ENCODE data around the gene WIPF1.

The WIPF1 gene

GRCh38 chr2:174561283-174561971 is 36.2 kb downstream of the WIPF1 start:
- TF ChIP-seq CTCF (IDR thresholded peaks at IDR 0.05): no peak
- H3K9ac ChIP-seq: no peak overlapping the region
- H3K9me3 ChIP-seq (ENCODE audit: control insufficient read depth, low read length): no peaks in the 10 kb centered on the region
- no peaks in the 10 kb centered on the region for H3K79me2 ChIP-seq
- no peak overlapping the region for H2AFZ ChIP-seq
- H3K27me3 ChIP-seq (ENCODE audit: control insufficient read depth, insufficient read depth, low read length): no peaks in the 10 kb centered on the region
- H3K4me2 ChIP-seq (ENCODE audit: low read length): no peak overlapping the region
- H3K27ac ChIP-seq: no peak overlapping the region
- H3K4me1 ChIP-seq: no peaks in the 10 kb centered on the region
- H3K4me3 ChIP-seq (ENCODE audit: low read depth, low read length): no peak overlapping the region
- H3K36me3 ChIP-seq (ENCODE audit: control insufficient read depth, insufficient read depth, low read length): no peaks in the 10 kb centered on the region

DNA sequence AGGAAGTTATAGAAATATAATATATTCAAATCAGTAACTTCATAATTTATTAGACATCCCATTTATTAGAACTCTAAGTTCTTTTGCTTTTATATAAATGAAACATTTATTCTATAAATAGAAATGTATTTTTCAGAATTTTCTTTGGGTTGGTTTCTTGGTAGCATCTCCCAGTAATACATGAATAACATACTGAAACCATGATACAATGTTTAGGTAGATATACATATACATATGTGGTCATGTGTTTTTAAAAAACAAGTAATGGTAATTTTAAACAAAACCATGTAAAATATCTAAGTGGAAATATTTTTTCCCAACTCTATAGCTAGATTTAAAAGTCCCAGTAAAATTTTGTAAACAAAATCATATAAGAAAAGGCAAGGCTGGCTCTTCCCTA is 36.9 kb downstream of the WIPF1 start:
- H3K36me3 ChIP-seq (ENCODE audit: control insufficient read depth, insufficient read depth, low read length): no peaks in the 10 kb centered on the region
- no peak overlapping the region for H3K4me2 ChIP-seq (ENCODE audit: low read length)
- no peaks in the 10 kb centered on the region for H3K4me1 ChIP-seq
- TF ChIP-seq CTCF (IDR thresholded peaks at IDR 0.05): no peak
- no peak overlapping the region for H3K4me3 ChIP-seq (ENCODE audit: low read depth, low read length)
- no peak overlapping the region for H3K27ac ChIP-seq
- no peaks in the 10 kb centered on the region for H3K9me3 ChIP-seq (ENCODE audit: control insufficient read depth, low read length)
- H2AFZ ChIP-seq: no peak overlapping the region
- no peaks in the 10 kb centered on the region for H3K79me2 ChIP-seq
- no peak overlapping the region for H3K9ac ChIP-seq
- no peaks in the 10 kb centered on the region for H3K27me3 ChIP-seq (ENCODE audit: control insufficient read depth, insufficient read depth, low read length)

DNA sequence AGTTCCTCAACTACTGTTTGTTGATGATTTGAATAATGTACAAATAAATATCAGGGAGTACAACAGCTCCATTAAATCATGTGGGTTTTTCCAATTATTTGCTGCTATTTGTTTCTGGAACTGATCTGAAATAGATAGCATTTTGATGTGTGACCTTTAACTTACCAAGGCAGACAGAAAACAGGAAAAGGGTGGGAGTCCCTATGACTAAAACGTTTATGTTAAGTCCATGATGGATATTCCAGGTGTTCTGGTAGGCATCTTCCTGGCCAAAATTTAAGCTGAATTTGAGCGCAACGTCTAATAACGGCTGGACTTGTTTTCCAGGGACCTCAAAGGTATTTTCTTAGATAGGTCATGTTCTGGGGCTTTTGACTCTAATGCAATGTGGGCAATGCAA is 41.6 kb downstream of the WIPF1 start:
- no peaks in the 10 kb centered on the region for H3K4me1 ChIP-seq
- H3K27me3 ChIP-seq (ENCODE audit: control insufficient read depth, insufficient read depth, low read length): no peaks in the 10 kb centered on the region
- no peak for TF ChIP-seq CTCF (IDR thresholded peaks at IDR 0.05)
- H3K9ac ChIP-seq: no peak overlapping the region
- H2AFZ ChIP-seq: no peak overlapping the region
- H3K79me2 ChIP-seq: no peaks in the 10 kb centered on the region
- H3K27ac ChIP-seq: no peak overlapping the region
- no peaks in the 10 kb centered on the region for H3K9me3 ChIP-seq (ENCODE audit: control insufficient read depth, low read length)
- H3K36me3 ChIP-seq (ENCODE audit: control insufficient read depth, insufficient read depth, low read length): no peaks in the 10 kb centered on the region
- H3K4me2 ChIP-seq (ENCODE audit: low read length): no peak overlapping the region
- H3K4me3 ChIP-seq (ENCODE audit: low read depth, low read length): no peak overlapping the region

DNA sequence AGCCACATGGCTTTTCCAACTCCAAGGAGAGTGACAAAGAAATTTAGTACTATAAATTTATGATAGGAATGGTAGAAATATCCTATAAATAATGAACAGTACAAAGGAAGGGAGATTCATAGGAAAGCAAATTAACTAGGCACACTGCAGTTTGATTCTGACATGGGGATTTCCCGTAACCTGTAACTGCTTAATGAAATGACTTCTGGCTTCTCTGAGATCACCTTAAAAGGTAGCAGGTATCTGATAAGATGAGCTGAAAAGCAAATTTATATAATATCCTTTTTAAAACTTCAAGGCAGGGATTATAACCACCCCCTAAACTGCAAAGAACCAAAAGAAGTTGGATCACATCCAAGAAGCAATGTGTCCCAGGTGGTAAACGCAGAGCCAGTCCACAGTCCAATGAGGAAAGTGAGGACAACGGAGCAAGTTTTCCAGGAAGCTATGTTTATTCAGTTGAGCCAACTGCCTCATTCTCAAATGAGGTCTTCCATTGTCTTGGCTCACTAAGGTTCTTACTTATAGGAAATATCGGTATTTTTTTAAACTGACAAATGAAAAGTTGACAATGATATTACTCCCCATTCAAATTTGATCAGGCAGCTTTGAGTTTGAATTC is 43.0 kb downstream of the WIPF1 start:
- Histone ChIP-seq H3K4me1 (no peaks in the 10 kb centered on the region), H3K27ac (no peak overlapping the region)
- no peak for TF ChIP-seq CTCF (IDR thresholded peaks at IDR 0.05)

More for the DNA sequence above, 43.0 kb downstream of the WIPF1 start:
- Histone ChIP-seq H3K4me2 (ENCODE audit: low read length) (no peak overlapping the region), H3K9me3 (ENCODE audit: control insufficient read depth, low read length) (no peaks in the 10 kb centered on the region), H3K27me3 (ENCODE audit: control insufficient read depth, insufficient read depth, low read length) (no peaks in the 10 kb centered on the region), H3K36me3 (ENCODE audit: control insufficient read depth, insufficient read depth, low read length) (no peaks in the 10 kb centered on the region), H3K9ac (no peak overlapping the region), H3K79me2 (no peaks in the 10 kb centered on the region), H3K4me3 (ENCODE audit: low read depth, low read length) (no peak overlapping the region), H2AFZ (no peak overlapping the region)
